ENCODE measurements around the gene CPT1B.

- TF ChIP-seq, protein P1, sequence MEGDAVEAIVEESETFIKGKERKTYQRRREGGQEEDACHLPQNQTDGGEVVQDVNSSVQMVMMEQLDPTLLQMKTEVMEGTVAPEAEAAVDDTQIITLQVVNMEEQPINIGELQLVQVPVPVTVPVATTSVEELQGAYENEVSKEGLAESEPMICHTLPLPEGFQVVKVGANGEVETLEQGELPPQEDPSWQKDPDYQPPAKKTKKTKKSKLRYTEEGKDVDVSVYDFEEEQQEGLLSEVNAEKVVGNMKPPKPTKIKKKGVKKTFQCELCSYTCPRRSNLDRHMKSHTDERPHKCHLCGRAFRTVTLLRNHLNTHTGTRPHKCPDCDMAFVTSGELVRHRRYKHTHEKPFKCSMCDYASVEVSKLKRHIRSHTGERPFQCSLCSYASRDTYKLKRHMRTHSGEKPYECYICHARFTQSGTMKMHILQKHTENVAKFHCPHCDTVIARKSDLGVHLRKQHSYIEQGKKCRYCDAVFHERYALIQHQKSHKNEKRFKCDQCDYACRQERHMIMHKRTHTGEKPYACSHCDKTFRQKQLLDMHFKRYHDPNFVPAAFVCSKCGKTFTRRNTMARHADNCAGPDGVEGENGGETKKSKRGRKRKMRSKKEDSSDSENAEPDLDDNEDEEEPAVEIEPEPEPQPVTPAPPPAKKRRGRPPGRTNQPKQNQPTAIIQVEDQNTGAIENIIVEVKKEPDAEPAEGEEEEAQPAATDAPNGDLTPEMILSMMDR (conservative IDR thresholded peaks at IDR 0.05 in 1 of 2, IDR thresholded peaks at IDR 0.05 in 1 of 2; ENCODE audit: extremely low read depth in 1 of 2, insufficient read depth in 1 of 2, low read depth in 1 of 2, low read length in 2 of 2): no peak
- no peak for TF ChIP-seq EZH2 (IDR thresholded peaks at IDR 0.05; ENCODE audit: borderline replicate concordance, low read length)
Observed at GRCh38 chr22:50551160-50551752, 27.0 kb downstream of the CPT1B start.
